Activated naive CD4-positive, alpha-beta T cell treated with anti-CD3 and anti-CD28 coated beads, Interleukin-2, amount 50 U/mL, for 72 hours (primary cell): Measurements from ENCODE around the gene KCNJ6. TPM values are rescaled to one million over a fixed set of nuclear protein-coding genes. Genes with fewer than 3 reads are reported as not detected.
A peak's percentile ranks its signal among the peaks of the same experiment; 100 is the strongest.
"Not testable (repeated sequence)": the region's sequence is repeated elsewhere in the genome, so short reads cannot be mapped to it uniquely, and the experiment has no call there.

Source experiments
- ATAC-seq, 2 donors: fragments of 150-1000 bp; cut with Tn5 transposase; 2 replicates each; pipeline ENCODE4 v1.10.0; 2021; ENCODE audit warnings: mild to moderate bottlenecking in 2 of 2, moderate library complexity in 2 of 2
- DNase-seq, 2 donors: peaks; one replicate each; pipeline ENCODE4 v3.0.0; 2021 to 2022; ENCODE audit warnings: low spot score in 2 of 2
- H3K27ac Mint-ChIP-seq, 2 donors: one replicate each; pipeline ENCODE4 v1.8.0; 2022; ENCODE audit warnings: mild to moderate bottlenecking in 2 of 2, mixed read lengths in 2 of 2
- H3K36me3 Mint-ChIP-seq, 2 donors: one replicate each; pipeline ENCODE4 v1.8.0; 2022; ENCODE audit warnings: mixed read lengths in 2 of 2
- H3K9me3 Mint-ChIP-seq, 2 donors: one replicate each; pipeline ENCODE4 v1.8.0; 2022; ENCODE audit warnings: mixed read lengths in 2 of 2
- total RNA-seq, 2 donors: library from RNA; stranded (reverse); gene quantifications; one replicate each; pipeline ENCODE4 v1.2.3, GENCODE V29; 2022

Gene KCNJ6
- total RNA-seq, 2 donors from 2014 or later, result not detected

GRCh38 chr21:37749132-37749531 is 167.1 kb downstream of the KCNJ6 start:
- no peak for DNase-seq
- H3K36me3 Mint-ChIP-seq, result no peaks in the 10 kb centered on the region
- no peak for ATAC-seq
- H3K9me3 Mint-ChIP-seq, result no peaks in the 10 kb centered on the region
- H3K27ac Mint-ChIP-seq, result no peak overlapping the region

DNA sequence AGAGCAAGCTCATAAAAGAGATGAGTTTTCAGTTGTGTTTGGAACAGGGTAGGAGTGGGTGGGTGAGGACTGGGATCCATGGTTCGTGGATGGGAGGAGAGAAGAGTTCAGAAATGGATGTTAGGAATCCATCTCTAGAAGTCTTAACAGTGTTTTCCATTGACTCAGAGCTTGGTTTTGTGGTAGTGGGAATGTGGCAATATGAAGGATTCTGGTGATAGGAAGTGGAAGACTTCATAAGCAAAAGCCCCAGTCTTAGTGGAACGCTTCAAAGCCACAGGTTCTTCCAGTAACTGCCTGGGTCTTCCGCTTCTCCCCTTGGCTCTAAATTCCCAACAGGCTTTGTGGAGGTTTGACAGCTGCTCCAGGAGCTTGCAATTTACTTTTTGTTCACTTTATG is 167.9 kb downstream of the KCNJ6 start:
- Mint-ChIP-seq H3K9me3 (no peaks in the 10 kb centered on the region), H3K27ac (no peak overlapping the region), H3K36me3 (no peaks in the 10 kb centered on the region)
- no peak for DNase-seq
- no peak for ATAC-seq

DNA sequence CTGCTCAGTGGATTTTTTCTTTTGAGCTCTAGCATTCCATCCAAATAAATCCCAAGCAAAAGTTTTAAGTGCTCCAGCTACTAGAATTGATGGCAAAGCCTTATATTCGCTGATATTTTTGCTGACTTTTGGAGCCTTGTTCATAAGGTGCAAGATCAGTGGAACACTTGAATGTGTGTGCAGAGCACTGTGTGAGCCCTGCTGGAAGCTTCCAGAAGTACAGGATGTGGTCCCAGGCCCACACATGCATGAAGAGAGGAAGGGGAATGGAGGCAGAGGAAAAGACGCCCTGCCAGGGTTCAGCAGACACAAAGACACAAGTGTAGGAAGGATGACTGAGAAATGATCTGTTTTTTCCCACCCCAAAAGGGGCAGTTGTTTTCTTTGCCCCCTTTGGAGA is 169.4 kb downstream of the KCNJ6 start:
- ATAC-seq (no peak), DNase-seq (no peak)
- Mint-ChIP-seq H3K36me3 (no peaks in the 10 kb centered on the region), H3K9me3 (no peaks in the 10 kb centered on the region), H3K27ac (peak overlapping the region in 1 of 2 donors; percentile 47)

DNA sequence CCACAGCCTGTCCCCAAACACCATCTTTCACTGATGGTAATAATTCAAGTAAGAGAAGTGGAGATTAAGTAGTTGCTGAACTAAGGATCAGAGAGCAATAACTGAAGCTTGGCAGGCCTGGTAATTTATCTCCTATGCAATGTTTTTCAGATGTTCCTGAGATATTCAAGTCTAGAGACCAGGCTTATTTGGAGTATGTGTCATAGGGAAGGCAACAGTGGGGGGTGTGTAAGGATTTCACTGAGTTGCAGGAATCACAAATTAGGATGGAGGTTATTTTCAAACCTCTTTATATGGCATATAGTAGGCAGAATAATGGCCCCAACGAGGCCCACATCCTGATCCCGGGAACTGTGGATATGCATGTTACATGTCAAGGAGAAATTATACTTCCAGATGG is 171.7 kb downstream of the KCNJ6 start:
- no peak for ATAC-seq
- no peak for DNase-seq
- H3K36me3 Mint-ChIP-seq, result no peaks in the 10 kb centered on the region
- H3K9me3 Mint-ChIP-seq, result no peaks in the 10 kb centered on the region
- H3K27ac Mint-ChIP-seq, result no peak overlapping the region

- Mint-ChIP-seq H3K36me3 (no peaks in the 10 kb centered on the region), H3K9me3 (no peaks in the 10 kb centered on the region), H3K27ac (no peak overlapping the region)
- ATAC-seq (no peak), DNase-seq (no peak)
Measured at GRCh38 chr21:37742532-37742931, 173.7 kb downstream of the KCNJ6 start.

DNA sequence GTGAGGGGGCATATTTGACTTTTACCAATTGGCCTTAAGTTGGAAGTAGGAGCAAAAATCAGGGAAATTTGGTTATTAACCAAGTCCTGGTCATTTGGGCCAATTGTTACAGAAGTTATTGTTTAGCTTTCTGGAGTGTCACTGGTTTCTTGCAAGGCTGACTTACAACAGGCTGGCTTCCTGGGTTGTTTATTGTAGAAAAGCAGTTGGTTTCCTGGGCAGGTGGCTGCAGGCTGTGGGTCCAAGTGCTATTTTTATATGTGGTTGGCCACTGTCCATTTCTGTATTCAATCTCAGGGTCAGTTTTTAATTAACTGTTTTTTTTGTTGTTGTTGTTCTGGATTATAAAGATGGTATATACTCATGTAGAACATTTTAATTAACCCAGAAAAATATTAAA is 174.1 kb downstream of the KCNJ6 start:
- no peaks in the 10 kb centered on the region for H3K9me3 Mint-ChIP-seq
- ATAC-seq (no peak), DNase-seq (no peak)
- H3K36me3 Mint-ChIP-seq, result no peaks in the 10 kb centered on the region
- no peak overlapping the region for H3K27ac Mint-ChIP-seq

DNA sequence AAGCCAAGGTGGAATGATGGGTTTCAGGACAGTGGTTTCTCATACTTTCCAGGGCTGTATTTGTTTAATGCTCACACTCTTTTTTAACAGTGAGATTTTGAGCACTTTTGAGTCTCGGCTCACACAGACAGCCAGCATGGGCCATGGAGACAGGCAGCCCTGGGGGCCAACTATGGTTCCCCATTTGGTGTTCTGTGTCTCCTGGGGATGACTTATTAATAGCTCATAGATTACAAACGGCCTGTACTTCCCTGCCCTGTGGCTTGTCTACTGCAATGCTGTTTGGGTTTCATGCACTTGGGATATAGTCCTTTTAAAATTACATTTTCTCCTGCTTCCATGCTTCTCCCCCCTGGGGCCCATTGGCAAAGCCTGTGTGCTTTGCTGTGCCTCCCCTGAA is 178.3 kb downstream of the KCNJ6 start:
- ATAC-seq (no peak), DNase-seq (no peak)
- H3K9me3 Mint-ChIP-seq, result no peaks in the 10 kb centered on the region
- H3K36me3 Mint-ChIP-seq, result no peaks in the 10 kb centered on the region
- H3K27ac Mint-ChIP-seq, result no peak overlapping the region

GRCh38 chr21:37737507-37737906 is 178.8 kb downstream of the KCNJ6 start:
- H3K36me3 Mint-ChIP-seq, result no peaks in the 10 kb centered on the region
- H3K9me3 Mint-ChIP-seq, result no peaks in the 10 kb centered on the region
- no peak for ATAC-seq
- H3K27ac Mint-ChIP-seq, result no peak overlapping the region
- DNase-seq, result no peak

DNA sequence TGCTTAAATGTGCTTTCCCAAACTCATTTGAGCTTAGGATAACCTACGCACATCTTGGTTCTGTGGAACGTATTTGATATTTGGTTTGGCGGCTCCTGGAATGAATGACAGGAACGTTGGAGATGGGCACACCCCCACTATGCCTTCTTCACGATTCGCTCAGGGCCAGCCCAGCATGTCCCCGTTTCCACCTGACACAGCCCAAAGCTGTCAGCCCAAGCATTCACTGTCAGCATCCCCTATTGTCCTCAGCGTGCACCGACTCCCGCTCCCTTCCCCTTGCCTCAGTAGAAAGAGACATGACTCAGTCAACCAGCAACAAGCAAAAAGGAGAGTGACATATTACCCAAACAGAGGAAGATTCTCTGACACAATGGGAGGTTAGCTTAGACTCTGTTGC is 181.4 kb downstream of the KCNJ6 start:
- H3K36me3 Mint-ChIP-seq, result no peaks in the 10 kb centered on the region
- DNase-seq, result no peak
- no peaks in the 10 kb centered on the region for H3K9me3 Mint-ChIP-seq
- H3K27ac Mint-ChIP-seq, result no peak overlapping the region
- no peak for ATAC-seq

DNA sequence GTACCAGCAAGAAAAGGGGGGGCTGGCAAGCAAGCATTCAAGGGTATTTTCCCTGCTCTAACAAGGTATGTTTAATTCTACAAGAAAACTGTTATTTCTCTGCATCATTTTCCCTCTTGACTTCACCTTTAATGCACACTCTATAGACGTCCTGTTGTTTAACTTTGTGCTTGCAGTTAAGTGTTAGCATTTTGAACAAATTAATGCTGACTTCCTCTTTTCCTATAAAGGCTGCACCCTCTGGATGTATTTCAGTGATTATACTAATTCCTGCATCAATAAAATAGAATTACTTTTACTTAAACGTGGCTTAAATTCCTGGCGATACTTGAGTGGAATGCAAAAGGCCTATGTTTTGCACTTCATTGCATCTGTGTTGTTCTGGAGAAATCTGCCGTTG is 183.3 kb downstream of the KCNJ6 start:
- ATAC-seq (no peak), DNase-seq (no peak)
- H3K27ac Mint-ChIP-seq, result no peak overlapping the region
- no peaks in the 10 kb centered on the region for H3K36me3 Mint-ChIP-seq
- H3K9me3 Mint-ChIP-seq, result no peaks in the 10 kb centered on the region

DNA sequence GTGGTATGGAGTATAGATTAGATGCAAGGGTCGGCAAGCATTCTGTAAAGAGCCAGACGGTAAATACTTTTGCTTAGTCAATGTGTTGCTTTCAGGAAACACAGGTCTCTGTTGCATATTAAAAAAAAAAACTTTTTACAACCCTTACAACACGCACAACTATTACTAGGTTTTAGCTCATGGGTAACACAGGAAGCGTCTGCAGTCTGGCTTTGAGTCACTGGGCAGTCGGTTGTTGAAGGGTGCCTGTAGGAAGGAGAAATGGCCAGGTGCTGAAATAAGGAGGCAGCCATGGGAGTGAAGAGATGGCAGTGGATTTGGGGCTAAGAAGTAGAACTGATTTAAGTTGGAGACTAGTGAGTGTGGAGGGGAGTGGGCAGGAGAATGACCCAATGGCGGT is 192.1 kb downstream of the KCNJ6 start:
- Mint-ChIP-seq H3K36me3 (no peaks in the 10 kb centered on the region), H3K9me3 (peaks cover 0 to 5% of the 10 kb centered on the region in 2 donors), H3K27ac (peak overlapping the region in 1 of 2 donors; percentile 1)
- DNase-seq, result no peak
- ATAC-seq, result no peak

GRCh38 chr21:37717534-37717933 is 198.7 kb downstream of the KCNJ6 start:
- H3K27ac Mint-ChIP-seq, result no peak overlapping the region
- no peak for DNase-seq
- H3K9me3 Mint-ChIP-seq, result peaks cover 0 to 5% of the 10 kb centered on the region in 2 donors
- no peaks in the 10 kb centered on the region for H3K36me3 Mint-ChIP-seq
- no peak for ATAC-seq

DNA sequence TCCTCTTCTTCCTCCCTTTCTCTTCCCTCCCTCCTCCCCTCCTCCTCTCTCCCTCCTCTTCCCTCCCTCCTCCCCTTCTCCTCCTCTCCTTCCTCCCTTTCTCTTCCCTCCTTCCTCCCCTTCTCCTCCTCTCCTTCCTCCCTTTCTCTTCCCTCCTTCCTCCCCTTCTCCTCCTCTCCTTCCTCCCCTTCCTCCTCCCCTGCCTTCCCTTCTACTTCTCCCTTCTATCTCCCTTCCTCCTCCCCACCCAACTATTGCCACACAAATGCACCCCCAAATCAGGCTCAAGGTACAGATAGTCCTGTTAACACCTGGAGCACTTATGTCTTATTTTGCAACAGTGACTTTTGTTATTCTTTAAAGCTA is 203.7 kb downstream of the KCNJ6 start:
- not testable (repeated sequence) for H3K27ac Mint-ChIP-seq, H3K9me3 Mint-ChIP-seq, H3K36me3 Mint-ChIP-seq, ATAC-seq, DNase-seq

DNA sequence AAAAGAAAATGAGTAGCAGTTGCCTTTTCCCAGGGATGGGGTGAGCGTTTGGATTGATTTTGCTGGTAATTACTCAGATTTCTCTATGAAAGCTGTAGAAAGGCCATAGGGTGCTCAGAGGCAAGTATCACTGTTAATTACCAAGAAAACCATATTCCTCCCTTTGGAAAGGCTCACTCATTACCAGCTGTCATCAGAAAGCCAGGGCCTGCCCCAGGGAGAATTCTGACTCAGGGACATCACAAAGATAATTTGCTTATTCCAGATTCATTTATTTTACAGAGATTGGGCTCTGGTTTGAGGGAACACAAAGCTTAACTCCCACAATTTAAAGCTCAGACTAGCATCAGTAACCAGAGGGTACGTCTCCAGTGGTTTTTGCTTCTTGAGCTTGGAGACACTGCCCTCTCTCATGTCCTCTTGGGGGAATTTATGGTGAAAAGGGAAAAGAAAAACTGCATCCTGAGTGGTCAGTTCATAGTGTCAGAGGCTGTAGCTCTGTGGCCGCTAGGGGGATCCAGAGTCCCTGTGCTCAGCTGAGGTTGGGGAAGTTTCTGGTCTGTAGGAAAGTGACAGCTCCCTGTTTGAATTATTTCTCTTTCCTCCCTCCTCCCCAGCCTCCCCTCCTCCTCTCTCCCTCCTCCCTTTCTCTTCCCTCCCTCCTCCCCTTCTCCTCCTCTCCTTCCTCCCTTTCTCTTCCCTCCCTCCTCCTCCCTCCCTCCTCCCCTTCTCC is 204.3 kb downstream of the KCNJ6 start:
- ATAC-seq, result peak; percentile 61 to 78
- peak in 1 of 2 donors; percentile 54 for DNase-seq
- Mint-ChIP-seq H3K36me3 (no peaks in the 10 kb centered on the region), H3K9me3 (no peaks in the 10 kb centered on the region), H3K27ac (no peak overlapping the region)

- ATAC-seq, result no peak
- no peak overlapping the region for H3K27ac Mint-ChIP-seq
- no peaks in the 10 kb centered on the region for H3K36me3 Mint-ChIP-seq
- no peak for DNase-seq
- H3K9me3 Mint-ChIP-seq, result no peaks in the 10 kb centered on the region
Measured at GRCh38 chr21:37711286-37711829, 204.9 kb downstream of the KCNJ6 start.

- DNase-seq (no peak), ATAC-seq (no peak)
- Mint-ChIP-seq H3K27ac (no peak overlapping the region), H3K36me3 (no peaks in the 10 kb centered on the region), H3K9me3 (no peaks in the 10 kb centered on the region)
Measured at GRCh38 chr21:37710546-37711285, 205.5 kb downstream of the KCNJ6 start.

- Mint-ChIP-seq H3K36me3 (no peaks in the 10 kb centered on the region), H3K27ac (no peak overlapping the region), H3K9me3 (no peaks in the 10 kb centered on the region)
- ATAC-seq (no peak), DNase-seq (no peak)
Measured at GRCh38 chr21:37704751-37705150, 211.5 kb downstream of the KCNJ6 start.

DNA sequence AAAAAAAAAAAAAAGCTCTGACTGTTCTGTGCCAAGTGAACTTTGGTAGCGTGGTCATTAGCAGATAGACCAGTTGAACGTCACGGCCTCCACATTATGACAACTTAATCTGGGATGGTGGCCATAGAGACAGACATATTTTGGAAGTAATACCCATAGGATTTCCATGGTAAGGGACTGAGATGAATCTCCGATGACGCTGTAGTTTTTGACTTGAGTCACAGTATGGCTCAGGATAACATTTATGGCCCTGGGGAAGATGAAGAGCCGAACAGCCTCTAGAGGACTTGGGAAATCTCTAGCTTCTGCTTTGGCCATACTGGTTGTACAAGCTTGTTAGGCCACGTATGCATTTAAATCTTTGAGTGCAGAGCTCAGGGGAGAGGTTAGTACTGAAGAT is 214.0 kb downstream of the KCNJ6 start:
- ATAC-seq, result no peak
- H3K9me3 Mint-ChIP-seq, result no peaks in the 10 kb centered on the region

More for the DNA sequence above, 214.0 kb downstream of the KCNJ6 start:
- DNase-seq, result no peak
- Mint-ChIP-seq H3K27ac (no peak overlapping the region), H3K36me3 (no peaks in the 10 kb centered on the region)
